ENCODE measurements around the gene CEP112.

DNA sequence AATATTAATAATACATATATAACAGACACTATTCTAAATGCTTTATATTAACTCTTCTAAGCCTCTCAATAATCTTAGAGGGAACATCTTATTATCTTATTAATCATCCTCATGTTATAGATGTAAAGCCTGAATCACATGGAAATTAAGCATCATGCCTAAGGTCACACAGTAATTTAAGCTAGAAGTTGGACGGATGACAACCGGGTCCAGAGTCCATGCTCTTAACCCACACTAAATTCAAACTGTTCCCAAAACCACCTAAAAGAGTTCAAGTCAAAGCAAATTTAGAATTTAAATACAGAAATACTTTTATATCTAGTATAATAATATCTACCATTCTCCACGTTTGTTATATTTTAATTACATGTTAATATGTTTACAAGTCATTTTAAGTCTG is 193.3 kb downstream of the CEP112 start:
- TF ChIP-seq BHLHE40 (IDR thresholded peaks at IDR 0.05; ENCODE audit: low read depth, low read length) (no peak), NFE2L2 (IDR thresholded peaks at IDR 0.05; ENCODE audit: low read depth, low read length) (no peak)

Measured in IMR-90 (cell line).